ENCODE data around the gene PGBD1.

Gene PGBD1

DNA sequence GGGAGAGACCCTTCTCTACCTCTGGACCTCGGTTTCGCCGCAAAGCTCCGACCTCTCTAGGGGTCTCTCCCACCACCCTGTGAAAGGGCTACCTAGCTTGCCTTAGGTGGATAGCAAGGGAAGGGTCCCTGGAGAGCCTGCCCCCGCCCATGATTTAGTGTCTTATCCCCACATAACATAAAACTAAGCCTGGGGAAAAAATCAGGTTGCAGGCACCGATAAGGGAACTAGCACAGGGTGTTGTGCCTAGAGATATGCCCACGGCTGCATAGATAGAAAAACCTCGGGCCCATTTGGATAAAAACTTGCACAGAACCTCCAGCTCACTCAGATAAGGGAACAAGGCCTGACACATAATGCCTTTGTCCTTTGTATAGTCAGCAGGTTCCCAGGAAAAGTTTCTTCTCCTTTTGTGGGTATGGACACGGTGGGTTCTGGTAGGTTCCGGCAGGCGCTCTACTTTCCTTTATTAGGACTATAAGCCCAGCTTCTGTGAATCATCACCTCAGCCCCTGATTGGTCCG, 53.7 kb downstream of the PGBD1 start:
- Histone ChIP-seq H3K27ac (ENCODE audit: low read depth, low read length) (peak overlapping the region; percentile 22), H3K9ac (ENCODE audit: low read length) (no peak overlapping the region), H3K79me1 (ENCODE audit: low read length) (peaks cover 12% of the 10 kb centered on the region), H4K12ac (ENCODE audit: low read depth, low read length) (peak overlapping the region; percentile 65), H3K79me2 (ENCODE audit: control insufficient read depth, insufficient read depth, low read length, poor library complexity) (peaks cover 2% of the 10 kb centered on the region), H3K4me1 (ENCODE audit: control insufficient read depth in 1 of 2, insufficient read depth in 2 of 2, low read length in 2 of 2) (peaks cover 0 to 3% of the 10 kb centered on the region in 2 experiments), H3K4me3 (ENCODE audit: low read depth, low read length) (no peak overlapping the region), H3K4ac (ENCODE audit: low read depth, low read length) (peak overlapping the region; percentile 29), H3K14ac (ENCODE audit: low read length) (peak overlapping the region; percentile 45), H2AFZ (ENCODE audit: insufficient read depth, low read length, poor library complexity) (peak overlapping the region; percentile 50), H2BK12ac (ENCODE audit: low read length) (no peak overlapping the region), H3K27me3 (ENCODE audit: insufficient read depth, low read length) (no peaks in the 10 kb centered on the region), H3K4me2 (ENCODE audit: low read length) (peak overlapping the region; percentile 95), H3K23ac (ENCODE audit: low read length) (no peak overlapping the region), H4K8ac (ENCODE audit: low read depth, low read length) (peak overlapping the region; percentile 66), H2AK5ac (ENCODE audit: low read length) (peak overlapping the region; percentile 21), H2BK5ac (ENCODE audit: low read depth, low read length, poor library complexity) (peak overlapping the region; percentile 67), H4K91ac (ENCODE audit: low read depth, low read length) (peak overlapping the region; percentile 71), H3K18ac (ENCODE audit: low read length) (no peak overlapping the region), H3K36me3 (ENCODE audit: control insufficient read depth in 1 of 2, insufficient read depth in 2 of 2, low read length in 2 of 2) (no peaks in the 10 kb centered on the region), H3K9me3 (ENCODE audit: insufficient read depth, low read depth, low read length) (no peaks in the 10 kb centered on the region), H2BK120ac (ENCODE audit: insufficient read depth, low read length, poor library complexity) (peak overlapping the region; percentile 48)
- no CpG with 5 or more reads among the region's 12 CpGs for WGBS (ENCODE audit: extremely low coverage, insufficient coverage, insufficient read length)
- DNase-seq, result no peak

DNA sequence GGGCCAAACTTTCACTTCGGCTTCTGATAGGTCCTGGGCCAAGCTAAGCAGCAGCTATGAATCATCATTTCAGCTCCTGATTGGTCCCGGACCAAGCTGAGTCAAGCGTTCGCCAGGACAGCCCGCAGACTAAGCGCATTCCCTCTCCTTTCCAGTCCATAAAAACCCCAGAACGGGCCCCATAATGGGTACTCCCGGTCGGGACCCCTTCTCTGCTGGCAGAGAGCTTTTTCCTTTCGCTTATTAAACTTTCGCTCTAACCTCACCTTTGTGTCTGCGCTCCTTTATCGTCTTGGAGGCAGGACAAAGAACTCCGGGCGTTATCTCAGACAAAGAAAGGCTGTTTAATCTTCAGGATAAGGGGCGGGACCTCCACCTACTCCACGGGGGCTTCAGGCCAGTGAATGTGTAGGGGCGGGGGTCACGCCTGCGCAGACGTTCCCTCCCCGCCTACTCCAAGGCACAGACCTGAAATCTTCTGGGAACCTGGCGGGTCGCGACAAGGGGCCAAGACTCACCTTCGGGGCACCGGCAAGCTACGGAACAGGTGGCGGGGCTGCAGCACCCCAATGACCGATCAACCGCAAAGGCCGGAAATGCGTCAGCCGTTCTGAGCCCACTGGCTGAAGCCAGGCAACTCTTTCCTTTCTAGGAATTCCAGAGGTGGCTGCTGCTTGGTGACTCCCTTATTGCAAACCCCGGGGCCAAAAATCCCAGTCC, 54.4 kb downstream of the PGBD1 start, which contains the start of gene ZSCAN31:
Gene ZSCAN31, minus strand, starts transcription at position 585 of the 720 bp plus-strand sequence. CDS start 6,465 bp downstream, outside the sequence.
- H4K8ac ChIP-seq (ENCODE audit: low read depth, low read length), result peak within 1 kb of the TSS; percentile 79
- H3K27me3 ChIP-seq (ENCODE audit: insufficient read depth, low read length), result no peaks in the 10 kb centered on the region
- H2BK120ac ChIP-seq (ENCODE audit: insufficient read depth, low read length, poor library complexity), result peak within 1 kb of the TSS; percentile 48
- peaks cover 2% of the 10 kb centered on the region for H3K79me2 ChIP-seq (ENCODE audit: control insufficient read depth, insufficient read depth, low read length, poor library complexity)
- H4K91ac ChIP-seq (ENCODE audit: low read depth, low read length), result peak within 1 kb of the TSS; percentile 71
- H3K79me1 ChIP-seq (ENCODE audit: low read length), result peaks cover 12% of the 10 kb centered on the region
- peak within 1 kb of the TSS; percentile 50 for H2AFZ ChIP-seq (ENCODE audit: insufficient read depth, low read length, poor library complexity)
- peak within 1 kb of the TSS; percentile 95 for H3K4me2 ChIP-seq (ENCODE audit: low read length)
- peak within 1 kb of the TSS; percentile 34 for H3K4ac ChIP-seq (ENCODE audit: low read depth, low read length)
- peak within 1 kb of the TSS; percentile 98 for H3K27ac ChIP-seq (ENCODE audit: low read depth, low read length)
- peak within 1 kb of the TSS; percentile 90 for H2BK5ac ChIP-seq (ENCODE audit: low read depth, low read length, poor library complexity)
- H4K12ac ChIP-seq (ENCODE audit: low read depth, low read length), result peak within 1 kb of the TSS; percentile 65
- no CpG with 5 or more reads among the region's 35 CpGs for WGBS (ENCODE audit: extremely low coverage, insufficient coverage, insufficient read length)
- DNase-seq, result peak; percentile 98
- peaks cover 0 to 3% of the 10 kb centered on the region in 2 experiments for H3K4me1 ChIP-seq (ENCODE audit: control insufficient read depth in 1 of 2, insufficient read depth in 2 of 2, low read length in 2 of 2)
- peak within 1 kb of the TSS; percentile 21 for H2AK5ac ChIP-seq (ENCODE audit: low read length)
- peak within 1 kb of the TSS; percentile 88 for H3K9ac ChIP-seq (ENCODE audit: low read length)
- peak within 1 kb of the TSS; percentile 88 for H3K14ac ChIP-seq (ENCODE audit: low read length)
- peak within 1 kb of the TSS; percentile 38 for H3K23ac ChIP-seq (ENCODE audit: low read length)
- peak within 1 kb of the TSS; percentile 76 for H3K4me3 ChIP-seq (ENCODE audit: low read depth, low read length)
- no peak within 1 kb of the TSS for H2BK12ac ChIP-seq (ENCODE audit: low read length)
- H3K36me3 ChIP-seq (ENCODE audit: control insufficient read depth in 1 of 2, insufficient read depth in 2 of 2, low read length in 2 of 2), result no peaks in the 10 kb centered on the region
- H3K9me3 ChIP-seq (ENCODE audit: insufficient read depth, low read depth, low read length), result no peaks in the 10 kb centered on the region
- peak within 1 kb of the TSS; percentile 49 for H3K18ac ChIP-seq (ENCODE audit: low read length)

DNA sequence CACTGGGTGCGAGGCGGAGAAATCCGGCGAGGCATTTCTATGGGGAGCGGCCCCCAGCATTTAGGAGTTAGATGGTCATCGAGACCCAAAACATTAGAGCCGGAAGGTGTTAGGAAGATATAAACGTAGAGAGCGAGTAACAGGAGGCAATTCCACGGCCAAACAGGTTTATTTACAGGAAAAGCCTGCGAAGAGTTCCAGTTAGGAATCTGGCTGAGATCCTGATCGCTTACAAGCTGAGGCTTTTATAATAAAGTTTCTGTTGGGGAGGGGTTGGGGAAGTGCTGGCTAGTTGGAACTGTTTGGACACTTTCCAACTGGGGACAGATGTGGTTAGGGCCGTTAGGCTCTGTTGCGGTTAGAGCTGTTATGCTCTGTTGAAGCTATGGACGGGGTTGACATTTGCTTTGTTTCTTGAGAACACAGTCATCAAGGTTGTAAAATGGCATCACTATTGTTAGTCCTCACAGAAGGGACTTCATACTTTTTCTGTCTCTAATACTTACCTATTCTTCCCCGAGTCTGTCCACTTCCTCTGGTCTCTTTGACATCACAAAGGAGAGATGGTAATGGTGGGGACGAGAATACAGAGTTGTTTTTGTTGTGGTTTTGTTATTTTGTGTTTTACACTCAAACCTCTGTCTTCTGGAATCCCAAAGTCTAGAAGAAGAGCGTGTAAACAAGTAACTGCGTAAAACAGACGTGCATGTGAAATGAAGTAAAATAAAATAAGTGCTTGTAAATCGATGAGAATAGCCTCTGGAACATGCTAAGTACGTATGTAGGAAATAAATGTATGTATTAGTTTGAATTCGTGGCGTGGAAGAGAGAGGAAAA, 55.1 kb downstream of the PGBD1 start:
- 100% methylated on average over 3 of the region's 24 CpGs for WGBS (ENCODE audit: extremely low coverage, insufficient coverage, insufficient read length)
- Histone ChIP-seq H2BK12ac (ENCODE audit: low read length) (no peak overlapping the region), H3K9me3 (ENCODE audit: insufficient read depth, low read depth, low read length) (no peaks in the 10 kb centered on the region), H3K79me1 (ENCODE audit: low read length) (peaks cover 12% of the 10 kb centered on the region), H3K4me1 (ENCODE audit: control insufficient read depth in 1 of 2, insufficient read depth in 2 of 2, low read length in 2 of 2) (peaks cover 0 to 3% of the 10 kb centered on the region in 2 experiments), H3K4me2 (ENCODE audit: low read length) (peak overlapping the region; percentile 95), H2BK120ac (ENCODE audit: insufficient read depth, low read length, poor library complexity) (peak overlapping the region; percentile 35), H3K14ac (ENCODE audit: low read length) (peak overlapping the region; percentile 88), H3K4ac (ENCODE audit: low read depth, low read length) (peak overlapping the region; percentile 34), H3K9ac (ENCODE audit: low read length) (peak overlapping the region; percentile 63), H3K27ac (ENCODE audit: low read depth, low read length) (peak overlapping the region; percentile 98), H3K79me2 (ENCODE audit: control insufficient read depth, insufficient read depth, low read length, poor library complexity) (peaks cover 2% of the 10 kb centered on the region), H3K27me3 (ENCODE audit: insufficient read depth, low read length) (no peaks in the 10 kb centered on the region), H4K91ac (ENCODE audit: low read depth, low read length) (peak overlapping the region; percentile 70), H3K18ac (ENCODE audit: low read length) (peak overlapping the region; percentile 49), H2AK5ac (ENCODE audit: low read length) (no peak overlapping the region), H2BK5ac (ENCODE audit: low read depth, low read length, poor library complexity) (peak overlapping the region; percentile 90), H3K36me3 (ENCODE audit: control insufficient read depth in 1 of 2, insufficient read depth in 2 of 2, low read length in 2 of 2) (no peaks in the 10 kb centered on the region), H3K4me3 (ENCODE audit: low read depth, low read length) (peak overlapping the region; percentile 76), H2AFZ (ENCODE audit: insufficient read depth, low read length, poor library complexity) (peak overlapping the region; percentile 40), H4K12ac (ENCODE audit: low read depth, low read length) (peak overlapping the region; percentile 59), H3K23ac (ENCODE audit: low read length) (peak overlapping the region; percentile 38), H4K8ac (ENCODE audit: low read depth, low read length) (peak overlapping the region; percentile 79)
- DNase-seq, result no peak

DNA sequence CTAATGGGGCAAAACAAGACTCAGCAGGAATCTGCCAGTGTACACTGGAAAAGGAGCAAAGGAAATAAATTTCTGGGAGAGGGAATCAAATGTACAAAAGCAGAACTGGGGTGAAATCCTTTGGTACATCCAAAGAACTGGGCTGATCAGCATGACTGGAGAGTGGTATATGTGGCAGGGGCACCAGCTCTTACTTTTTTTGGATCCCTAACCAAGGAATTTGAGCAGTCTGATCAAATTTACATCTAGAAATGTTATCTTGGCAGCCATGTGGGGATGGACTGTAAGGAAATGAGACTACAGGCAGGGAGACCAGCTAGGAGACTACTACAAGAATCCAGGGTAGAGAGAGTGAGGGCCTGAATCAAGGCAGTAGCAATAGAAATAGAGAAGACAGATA, 55.7 kb downstream of the PGBD1 start:
- Histone ChIP-seq H4K12ac (ENCODE audit: low read depth, low read length) (no peak overlapping the region), H2BK12ac (ENCODE audit: low read length) (no peak overlapping the region), H3K4ac (ENCODE audit: low read depth, low read length) (no peak overlapping the region), H3K18ac (ENCODE audit: low read length) (no peak overlapping the region), H3K36me3 (ENCODE audit: control insufficient read depth in 1 of 2, insufficient read depth in 2 of 2, low read length in 2 of 2) (no peaks in the 10 kb centered on the region), H3K4me2 (ENCODE audit: low read length) (peak overlapping the region; percentile 95), H3K9ac (ENCODE audit: low read length) (no peak overlapping the region), H3K4me1 (ENCODE audit: control insufficient read depth in 1 of 2, insufficient read depth in 2 of 2, low read length in 2 of 2) (peaks cover 0 to 3% of the 10 kb centered on the region in 2 experiments), H3K9me3 (ENCODE audit: insufficient read depth, low read depth, low read length) (no peaks in the 10 kb centered on the region), H2BK120ac (ENCODE audit: insufficient read depth, low read length, poor library complexity) (no peak overlapping the region), H3K4me3 (ENCODE audit: low read depth, low read length) (no peak overlapping the region), H3K79me1 (ENCODE audit: low read length) (peaks cover 12% of the 10 kb centered on the region), H4K91ac (ENCODE audit: low read depth, low read length) (no peak overlapping the region), H3K27ac (ENCODE audit: low read depth, low read length) (no peak overlapping the region), H2BK5ac (ENCODE audit: low read depth, low read length, poor library complexity) (no peak overlapping the region), H2AK5ac (ENCODE audit: low read length) (no peak overlapping the region), H3K79me2 (ENCODE audit: control insufficient read depth, insufficient read depth, low read length, poor library complexity) (peaks cover 2% of the 10 kb centered on the region), H3K27me3 (ENCODE audit: insufficient read depth, low read length) (no peaks in the 10 kb centered on the region), H2AFZ (ENCODE audit: insufficient read depth, low read length, poor library complexity) (no peak overlapping the region), H4K8ac (ENCODE audit: low read depth, low read length) (no peak overlapping the region), H3K23ac (ENCODE audit: low read length) (no peak overlapping the region), H3K14ac (ENCODE audit: low read length) (no peak overlapping the region)
- no peak for DNase-seq
